DOHH2 (cell line): ENCODE data around the gene SULT2B1.

ENCODE experiments used
- H3F3A ChIP-seq: fragments of 200-600 bp; sonication (generic), shearing (Covaris generic); 2 replicates; pipeline ENCODE4 v1.6.0; 2016; ENCODE audit warnings: antibody characterized with exemption, mild to moderate bottlenecking; ENCODE audit not compliant: control insufficient read depth, insufficient read depth
- H3K27ac ChIP-seq: fragments of 200-600 bp; sonication (generic); 2 replicates; pipeline ENCODE4 v1.5.1; 2014; ENCODE audit warnings: low read depth, mild to moderate bottlenecking, low read length, moderate library complexity
- H3K27me3 ChIP-seq: fragments of 200-600 bp; sonication (generic); 2 replicates; pipeline ENCODE4 v1.6.1; 2014; ENCODE audit warnings: mild to moderate bottlenecking, low read length, mixed read lengths; ENCODE audit not compliant: control insufficient read depth
- H3K36me3 ChIP-seq: fragments of 200-600 bp; sonication (generic); 2 replicates; pipeline ENCODE4 v1.6.1; 2014; ENCODE audit warnings: mild to moderate bottlenecking, low read length, moderate library complexity, mixed read lengths; ENCODE audit not compliant: control insufficient read depth
- H3K4me1 ChIP-seq: fragments of 200-600 bp; sonication (generic); 2 replicates; pipeline ENCODE4 v1.6.1; 2014; ENCODE audit warnings: mild to moderate bottlenecking, low read length, mixed read lengths; ENCODE audit not compliant: control insufficient read depth
- H3K4me2 ChIP-seq: fragments of 200-600 bp; sonication (generic); 2 replicates; pipeline ENCODE4 v1.6.0; 2014; ENCODE audit warnings: mild to moderate bottlenecking, low read length, moderate library complexity
- H3K4me3 ChIP-seq: fragments of 200-600 bp; sonication (generic); 2 replicates; pipeline ENCODE4 v1.5.1; 2014; ENCODE audit warnings: mild to moderate bottlenecking, low read length, mixed read lengths
- H3K79me2 ChIP-seq: fragments of 200-600 bp; sonication (generic); 2 replicates; pipeline ENCODE4 v1.6.1; 2014; ENCODE audit warnings: mild to moderate bottlenecking, low read length, mixed read lengths; ENCODE audit not compliant: control insufficient read depth
- H3K9me2 ChIP-seq: fragments of 200-600 bp; sonication (generic); replicated peaks from 2 replicates; pipeline ENCODE4 v1.6.1; 2014; ENCODE audit warnings: mild to moderate bottlenecking, low read length, mixed read lengths; ENCODE audit not compliant: control insufficient read depth
- H3K9me3 ChIP-seq: fragments of 200-600 bp; sonication (generic); 2 replicates; pipeline ENCODE4 v1.6.1; 2014; ENCODE audit warnings: antibody characterized with exemption, low read length, mixed read lengths; ENCODE audit not compliant: control insufficient read depth, insufficient read depth
- H4K20me1 ChIP-seq: fragments of 200-600 bp; sonication (generic); 2 replicates; pipeline ENCODE4 v1.6.0; 2014; ENCODE audit warnings: low read depth, mild to moderate bottlenecking, antibody characterized with exemption, low read length, moderate library complexity; ENCODE audit not compliant: control insufficient read depth, insufficient read depth
- EZH2phosphoT487 ChIP-seq: fragments of 200-600 bp; sonication (generic); IDR thresholded peaks from 2 replicates; pipeline ENCODE4 v1.6.1; 2017; ENCODE audit warnings: borderline replicate concordance, mild to moderate bottlenecking, antibody characterized with exemption, low read length, moderate library complexity, mixed read lengths
- TF ChIP-seq, protein P1 (sequence below): fragments of 200-600 bp; sonication (generic); IDR thresholded peaks from one replicate; pipeline ENCODE4 v1.5.1; 2014; ENCODE audit warnings: antibody characterized with exemption, mild to moderate bottlenecking, low read depth, low read length; ENCODE audit not compliant: poor library complexity, severe bottlenecking

Gene SULT2B1

DNA sequence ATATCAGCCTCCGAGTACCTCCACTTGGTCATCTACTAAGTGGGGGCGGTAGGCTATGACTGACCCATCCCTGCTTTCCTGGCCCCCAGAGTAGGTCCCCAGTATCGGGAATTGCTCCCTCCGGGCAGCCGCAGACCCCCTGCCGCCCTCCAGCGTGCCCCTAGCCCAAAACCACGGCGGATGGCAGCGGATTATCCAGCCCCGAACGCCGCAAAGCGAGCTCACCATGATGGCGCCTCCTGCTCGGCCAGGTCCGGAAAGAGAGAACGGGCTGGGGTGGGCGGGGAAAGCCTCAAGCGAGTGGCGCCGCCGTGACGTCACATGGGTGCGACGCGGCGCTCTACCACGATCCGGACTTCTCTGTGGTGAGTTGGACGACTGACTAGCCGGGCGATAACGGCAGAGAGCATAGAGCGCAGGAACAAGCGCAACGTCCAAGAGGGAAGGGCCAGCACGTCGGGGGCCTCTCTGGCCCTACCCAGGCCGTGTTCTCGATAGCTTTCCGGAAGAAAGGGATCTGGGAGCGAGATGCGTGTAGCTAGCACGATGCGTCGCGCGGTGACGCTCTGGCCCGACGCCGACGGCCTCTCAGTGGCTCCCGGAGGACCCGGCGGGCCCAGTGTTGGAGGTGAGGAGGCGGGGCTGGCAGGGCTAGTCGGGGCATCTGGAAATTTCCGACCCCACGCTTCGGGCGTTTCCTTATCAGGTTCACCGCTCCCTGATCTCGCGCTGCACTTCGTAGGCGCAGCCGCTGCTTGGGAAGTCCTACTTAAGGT, 67.1 kb downstream of the SULT2B1 start, which contains the start of the genes RPL18 and SPHK2:
RPL18 (minus strand) TSS at position 263 of the 776 bp plus-strand sequence; CDS start at position 228, 35 bp downstream.
SPHK2 (plus strand) TSS at position 591 of the 776 bp plus-strand sequence. CDS start 1,009 bp downstream, outside the sequence.
- peaks cover 51% of the 10 kb centered on the region for H3K36me3 ChIP-seq
- no peaks in the 10 kb centered on the region for H3K27me3 ChIP-seq
- H3K9me3 ChIP-seq, result no peaks in the 10 kb centered on the region
- peak within 1 kb of the TSS; percentile 95 for H3K4me3 ChIP-seq
- H3F3A ChIP-seq, result peaks cover 36% of the 10 kb centered on the region
- TF ChIP-seq, protein P1, sequence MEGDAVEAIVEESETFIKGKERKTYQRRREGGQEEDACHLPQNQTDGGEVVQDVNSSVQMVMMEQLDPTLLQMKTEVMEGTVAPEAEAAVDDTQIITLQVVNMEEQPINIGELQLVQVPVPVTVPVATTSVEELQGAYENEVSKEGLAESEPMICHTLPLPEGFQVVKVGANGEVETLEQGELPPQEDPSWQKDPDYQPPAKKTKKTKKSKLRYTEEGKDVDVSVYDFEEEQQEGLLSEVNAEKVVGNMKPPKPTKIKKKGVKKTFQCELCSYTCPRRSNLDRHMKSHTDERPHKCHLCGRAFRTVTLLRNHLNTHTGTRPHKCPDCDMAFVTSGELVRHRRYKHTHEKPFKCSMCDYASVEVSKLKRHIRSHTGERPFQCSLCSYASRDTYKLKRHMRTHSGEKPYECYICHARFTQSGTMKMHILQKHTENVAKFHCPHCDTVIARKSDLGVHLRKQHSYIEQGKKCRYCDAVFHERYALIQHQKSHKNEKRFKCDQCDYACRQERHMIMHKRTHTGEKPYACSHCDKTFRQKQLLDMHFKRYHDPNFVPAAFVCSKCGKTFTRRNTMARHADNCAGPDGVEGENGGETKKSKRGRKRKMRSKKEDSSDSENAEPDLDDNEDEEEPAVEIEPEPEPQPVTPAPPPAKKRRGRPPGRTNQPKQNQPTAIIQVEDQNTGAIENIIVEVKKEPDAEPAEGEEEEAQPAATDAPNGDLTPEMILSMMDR, result no peak
- no peak for TF ChIP-seq EZH2phosphoT487
- H4K20me1 ChIP-seq, result peaks cover 23% of the 10 kb centered on the region
- peaks cover 54% of the 10 kb centered on the region for H3K79me2 ChIP-seq
- H3K4me2 ChIP-seq, result peak within 1 kb of the TSS; percentile 68
- peak within 1 kb of the TSS; percentile 72 for H3K27ac ChIP-seq
- H3K9me2 ChIP-seq, result no peaks in the 10 kb centered on the region
- peaks cover 36% of the 10 kb centered on the region for H3K4me1 ChIP-seq

DNA sequence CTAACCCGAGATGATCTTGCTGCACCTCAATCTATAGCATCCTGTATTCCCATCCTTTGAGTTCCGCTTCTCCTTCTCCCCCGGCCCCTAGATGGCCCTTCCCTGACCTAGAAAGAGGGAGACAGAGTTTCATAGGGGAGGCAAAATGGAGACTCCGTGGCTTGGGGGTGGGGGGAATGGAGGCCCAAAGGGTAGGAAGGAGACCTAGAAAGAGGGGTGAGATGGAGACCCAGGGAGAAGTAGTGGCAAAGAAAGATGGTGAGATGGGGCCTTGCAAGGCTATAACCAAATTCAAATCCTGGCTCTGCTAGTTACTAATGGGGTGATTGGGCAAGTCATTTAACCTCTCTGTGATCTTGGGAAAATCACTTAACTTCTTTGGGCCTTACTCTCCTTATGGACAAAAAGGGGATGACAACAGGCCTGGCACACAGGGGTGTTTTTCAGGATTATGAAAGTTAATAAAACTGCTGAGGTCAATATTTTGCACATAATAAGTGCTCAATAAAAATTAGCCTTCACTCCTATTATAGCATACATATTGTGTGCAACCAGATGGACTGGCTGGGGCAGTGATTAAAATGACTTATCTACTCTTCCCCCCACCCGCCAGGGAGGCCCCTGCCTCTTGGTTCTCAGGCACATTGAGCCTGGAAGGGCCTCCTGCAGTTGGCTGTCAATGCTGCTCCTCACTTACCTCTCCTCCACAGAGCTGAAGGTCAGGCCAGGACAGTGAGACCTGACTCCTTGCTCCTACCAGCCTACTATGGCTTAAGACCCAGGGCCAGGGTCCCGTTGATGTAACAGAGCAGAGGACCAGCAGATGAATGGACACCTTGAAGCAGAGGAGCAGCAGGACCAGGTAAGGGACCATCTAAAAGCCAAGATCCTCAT, 68.0 kb downstream of the SULT2B1 start:
- Histone ChIP-seq H3K79me2 (peaks cover 61% of the 10 kb centered on the region), H3K4me1 (peaks cover 42% of the 10 kb centered on the region)
- TF ChIP-seq EZH2phosphoT487, result no peak
- TF ChIP-seq, protein P1, result peak; percentile 15

DNA sequence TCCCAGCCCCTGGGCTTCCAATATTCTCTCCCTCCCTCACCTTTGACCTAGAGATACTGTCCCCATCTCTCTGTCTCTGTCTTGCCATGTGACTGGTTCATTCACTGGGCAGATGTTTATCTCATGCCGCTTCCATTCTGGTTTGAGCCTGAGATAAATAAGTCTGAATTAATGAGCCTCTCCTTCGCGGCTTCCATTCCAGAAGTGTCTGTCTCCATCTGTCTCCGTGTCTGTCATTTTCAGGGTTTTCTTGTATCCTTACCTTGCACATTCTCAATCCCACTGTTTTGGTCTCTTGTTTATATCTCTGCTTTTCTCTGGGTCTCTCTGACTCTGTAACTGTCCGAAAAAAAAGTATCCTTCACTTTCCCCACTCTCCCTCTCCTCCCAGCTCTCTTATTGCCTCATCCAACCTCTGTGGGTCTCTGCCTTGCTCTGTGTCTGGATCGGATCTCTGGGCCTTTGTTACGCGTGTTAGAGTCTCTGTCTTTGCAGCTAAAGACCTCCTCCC, 71.6 kb downstream of the SULT2B1 start:
- H3K4me2 ChIP-seq, result peak overlapping the region; percentile 91
- peaks cover 37% of the 10 kb centered on the region for H3K79me2 ChIP-seq
- H3K36me3 ChIP-seq, result peaks cover 11% of the 10 kb centered on the region
- H3K9me3 ChIP-seq, result no peaks in the 10 kb centered on the region
- H3K9me2 ChIP-seq, result no peaks in the 10 kb centered on the region
- H3K27me3 ChIP-seq, result no peaks in the 10 kb centered on the region
- peaks cover 26% of the 10 kb centered on the region for H3K4me1 ChIP-seq
- peaks cover 5% of the 10 kb centered on the region for H3F3A ChIP-seq
- H4K20me1 ChIP-seq, result no peaks in the 10 kb centered on the region
- H3K4me3 ChIP-seq, result peak overlapping the region; percentile 78
- H3K27ac ChIP-seq, result peak overlapping the region; percentile 32
- TF ChIP-seq EZH2phosphoT487, result no peak
- TF ChIP-seq, protein P1, result no peak

More for the DNA sequence above, 68.0 kb downstream of the SULT2B1 start:
- Histone ChIP-seq H3K4me3 (peak overlapping the region; percentile 95), H4K20me1 (peaks cover 23% of the 10 kb centered on the region), H3K9me2 (no peaks in the 10 kb centered on the region), H3K9me3 (no peaks in the 10 kb centered on the region), H3K27ac (peak overlapping the region; percentile 72), H3F3A (peaks cover 31% of the 10 kb centered on the region), H3K36me3 (peaks cover 43% of the 10 kb centered on the region), H3K27me3 (no peaks in the 10 kb centered on the region), H3K4me2 (peak overlapping the region; percentile 68)
